Epithelial cell of prostate (primary cell): ENCODE measurements around the gene PRKCB.

ENCODE experiments used
- DNase-seq: peaks from one replicate; pipeline ENCODE4 v3.0.0-alpha.2; 2011; ENCODE audit warnings: low read depth, low spot score
- H3K27ac ChIP-seq: fragments of 450-650 bp; 2 replicates; pipeline ENCODE4 v1.5.1; 2017; ENCODE audit warnings: mild to moderate bottlenecking

The PRKCB gene

DNA sequence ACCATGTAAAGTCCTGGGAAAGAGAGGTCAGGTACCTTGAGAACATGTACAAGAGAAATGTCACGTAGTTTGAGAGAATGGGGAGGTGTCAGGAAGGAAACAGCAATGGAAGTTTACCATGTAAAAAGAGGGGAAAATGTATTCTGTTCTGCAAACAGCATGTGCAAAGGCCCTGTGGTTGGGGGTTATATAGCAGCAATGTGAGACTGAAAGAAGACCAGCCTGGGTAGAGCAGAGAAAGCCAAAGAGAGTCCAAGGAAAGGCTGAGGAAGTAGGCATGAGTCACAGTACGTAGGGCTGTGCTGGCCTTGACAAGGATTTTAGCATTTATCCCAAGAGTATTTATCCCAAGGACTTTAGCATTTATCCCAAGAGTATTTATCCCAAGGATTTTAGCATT, 279.1 kb downstream of the PRKCB start:
- H3K27ac ChIP-seq = no peak overlapping the region
- no peak for DNase-seq

DNA sequence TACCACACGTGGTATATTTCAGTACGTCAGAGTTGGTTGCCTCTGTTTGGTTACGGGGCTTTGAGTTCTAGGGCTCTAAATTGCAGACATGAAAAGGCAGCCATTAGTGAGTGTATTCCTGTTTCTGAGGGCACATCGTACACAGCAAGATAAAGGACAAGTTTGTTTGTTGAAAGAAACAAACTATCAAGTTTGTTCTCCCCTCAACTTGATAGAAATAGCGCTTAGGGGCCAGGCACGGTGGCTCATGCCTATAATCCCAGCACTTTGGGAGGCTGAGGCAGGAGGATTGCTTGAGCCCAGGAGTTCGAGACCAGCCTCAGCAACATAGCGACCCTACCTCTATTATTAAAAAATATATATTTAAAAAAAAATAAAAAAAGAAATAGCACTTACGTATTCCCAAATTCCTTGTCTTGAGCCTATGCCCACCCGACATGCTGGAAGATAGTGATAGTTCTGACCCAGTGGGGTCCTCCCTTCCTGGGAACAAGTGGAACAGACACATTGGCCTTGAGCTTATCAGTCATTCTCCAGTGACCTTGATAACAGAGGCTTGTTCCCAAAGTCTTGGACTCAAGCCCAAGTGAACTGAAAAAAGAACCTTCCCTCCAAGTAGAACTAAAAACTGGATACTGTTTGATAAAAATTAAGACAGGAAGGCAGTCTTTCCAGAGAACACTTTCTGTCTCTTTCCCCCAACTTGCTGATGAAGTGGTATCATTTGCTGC, 280.4 kb downstream of the PRKCB start:
- no peak overlapping the region for H3K27ac ChIP-seq
- DNase-seq = no peak

GRCh38 chr16:24116989-24117388, 281.2 kb downstream of the PRKCB start:
- no peak for DNase-seq
- no peak overlapping the region for H3K27ac ChIP-seq

- no peak overlapping the region for H3K27ac ChIP-seq
- DNase-seq = no peak
Measured at GRCh38 chr16:24117680-24118079, 281.9 kb downstream of the PRKCB start.

DNA sequence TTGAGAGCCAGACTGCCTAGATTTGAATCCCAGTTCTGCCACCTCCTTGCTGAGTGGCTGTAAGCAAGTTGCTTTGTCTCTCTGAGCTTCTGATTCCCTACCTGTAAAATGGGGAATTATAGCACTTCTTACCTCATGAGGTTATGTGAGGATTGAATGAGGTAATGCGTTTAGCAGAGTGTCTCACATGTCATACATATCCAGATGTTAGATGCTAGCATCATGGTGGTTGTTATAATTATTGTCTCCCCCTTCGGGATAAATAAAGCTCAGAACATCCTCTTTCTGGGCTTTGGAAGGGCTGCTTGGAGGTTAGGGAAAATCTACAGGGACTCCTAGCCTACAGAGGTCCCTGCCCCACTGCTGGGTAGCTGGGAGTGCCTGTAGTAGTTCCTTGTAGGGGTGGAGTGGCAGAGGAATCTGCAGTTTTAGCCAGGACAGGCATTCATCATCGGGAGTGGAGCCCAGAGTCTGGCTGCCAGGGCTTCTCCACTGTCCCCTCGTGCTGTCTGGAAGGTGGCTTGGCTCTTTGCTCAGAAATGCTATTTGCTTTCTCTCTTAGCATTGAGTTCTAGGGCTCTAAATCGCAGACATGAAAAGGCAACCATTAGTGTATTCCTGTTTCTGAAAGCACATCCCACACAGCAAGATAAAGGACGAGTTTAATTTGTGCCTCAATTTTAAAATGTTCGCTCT, 282.5 kb downstream of the PRKCB start:
- no peak for DNase-seq
- H3K27ac ChIP-seq = no peak overlapping the region

DNA sequence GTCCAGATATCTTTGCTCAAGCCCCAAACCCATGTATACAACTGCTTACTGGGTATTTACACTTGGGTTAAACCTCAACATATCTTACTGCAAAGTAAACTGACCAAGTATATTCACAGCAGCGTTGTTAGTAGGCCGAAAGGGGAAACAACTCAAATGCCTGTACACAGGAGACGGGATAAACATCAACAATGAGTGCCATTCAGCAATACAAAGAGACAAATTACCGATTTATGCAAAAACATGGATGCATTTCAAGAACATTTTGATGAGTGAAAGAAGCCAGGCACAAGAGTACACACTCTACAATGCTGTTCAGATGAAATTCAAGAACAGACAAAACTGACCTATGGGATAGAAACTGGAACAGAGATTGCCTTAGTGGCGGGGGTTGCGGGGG, 284.0 kb downstream of the PRKCB start:
- H3K27ac ChIP-seq = no peak overlapping the region
- no peak for DNase-seq

DNA sequence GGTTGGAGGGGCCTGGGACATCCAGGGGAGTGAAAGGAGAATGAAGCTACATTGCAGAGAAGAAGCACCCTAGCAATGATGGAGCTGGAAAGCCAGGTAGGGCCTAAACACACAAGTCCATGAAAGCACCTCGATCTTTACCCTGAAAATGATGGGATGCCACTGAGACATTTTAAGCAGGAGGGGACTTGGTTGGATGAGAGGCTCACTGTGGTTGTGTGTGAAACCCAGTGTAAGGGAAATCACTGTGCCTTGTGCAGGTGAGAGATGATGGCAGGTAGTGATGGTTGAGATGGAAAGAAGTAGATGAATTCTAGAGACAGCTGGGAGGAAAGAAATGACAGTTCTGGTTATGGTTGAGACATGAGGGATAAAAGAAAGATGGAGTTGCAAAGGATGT, 287.5 kb downstream of the PRKCB start:
- no peak for DNase-seq

DNA sequence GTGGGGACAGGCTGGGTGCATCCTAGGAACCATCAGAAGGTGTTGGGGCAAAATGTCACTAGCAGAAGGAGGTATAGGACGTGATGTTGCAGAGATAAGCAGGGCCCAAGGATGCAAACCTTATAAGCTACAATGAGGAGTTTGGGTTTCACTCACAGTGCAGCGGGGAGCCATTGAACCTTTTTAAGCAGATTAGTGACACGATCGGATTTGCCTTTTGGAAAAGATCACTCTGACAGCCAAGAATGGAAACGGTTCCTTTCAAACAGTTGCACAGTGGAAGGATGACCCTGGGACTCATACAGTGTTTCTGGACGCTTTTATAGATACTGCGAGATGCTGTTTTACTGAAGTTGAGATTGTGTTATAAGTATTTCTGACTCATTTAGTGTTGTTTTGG, 288.5 kb downstream of the PRKCB start:
- DNase-seq = no peak
- H3K27ac ChIP-seq = no peak overlapping the region

More for the DNA sequence above, 287.5 kb downstream of the PRKCB start:
- H3K27ac ChIP-seq = no peak overlapping the region

DNA sequence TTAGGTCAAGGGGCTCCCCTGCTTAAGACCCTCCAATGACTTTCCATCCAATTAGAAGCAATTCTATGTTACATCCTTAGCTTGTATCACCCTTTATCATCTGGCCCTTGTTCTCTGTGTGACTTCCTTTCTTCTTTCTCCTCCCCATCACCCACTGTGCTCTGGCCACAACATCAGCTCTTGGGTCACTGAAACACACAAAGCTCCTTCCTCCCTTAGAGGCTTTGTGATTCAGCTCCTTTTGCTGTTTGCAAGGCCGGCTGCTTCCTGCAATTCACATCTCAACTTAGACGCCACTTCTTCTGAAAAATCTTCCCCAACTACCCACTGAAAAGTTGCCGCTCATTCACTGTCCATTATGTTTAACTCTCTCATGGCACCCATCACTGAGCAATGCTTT, 289.4 kb downstream of the PRKCB start:
- no peak overlapping the region for H3K27ac ChIP-seq
- no peak for DNase-seq

DNA sequence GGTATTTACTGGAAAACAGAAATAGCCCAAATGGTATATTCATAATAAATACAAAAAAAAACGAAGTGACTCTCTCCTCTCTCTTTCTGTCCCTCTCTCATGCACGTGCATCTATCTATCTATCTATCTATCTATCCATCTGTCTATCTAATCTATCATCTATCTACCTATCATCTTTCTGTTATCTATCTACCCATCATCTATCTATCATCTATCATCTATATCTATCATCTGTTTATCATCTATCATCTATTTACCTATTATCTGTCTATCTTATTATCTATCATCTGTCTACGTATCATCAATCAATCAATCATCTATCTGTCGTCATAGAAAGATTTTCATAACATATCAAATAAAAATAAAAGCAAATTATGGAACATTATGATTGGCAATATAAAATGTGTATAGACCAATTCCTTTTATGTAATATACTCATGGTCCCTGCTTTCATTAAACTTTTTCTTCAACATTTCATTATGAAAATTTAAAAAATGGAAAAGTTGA, 293.7 kb downstream of the PRKCB start:
- H3K27ac ChIP-seq = no peak overlapping the region
- DNase-seq = no peak

DNA sequence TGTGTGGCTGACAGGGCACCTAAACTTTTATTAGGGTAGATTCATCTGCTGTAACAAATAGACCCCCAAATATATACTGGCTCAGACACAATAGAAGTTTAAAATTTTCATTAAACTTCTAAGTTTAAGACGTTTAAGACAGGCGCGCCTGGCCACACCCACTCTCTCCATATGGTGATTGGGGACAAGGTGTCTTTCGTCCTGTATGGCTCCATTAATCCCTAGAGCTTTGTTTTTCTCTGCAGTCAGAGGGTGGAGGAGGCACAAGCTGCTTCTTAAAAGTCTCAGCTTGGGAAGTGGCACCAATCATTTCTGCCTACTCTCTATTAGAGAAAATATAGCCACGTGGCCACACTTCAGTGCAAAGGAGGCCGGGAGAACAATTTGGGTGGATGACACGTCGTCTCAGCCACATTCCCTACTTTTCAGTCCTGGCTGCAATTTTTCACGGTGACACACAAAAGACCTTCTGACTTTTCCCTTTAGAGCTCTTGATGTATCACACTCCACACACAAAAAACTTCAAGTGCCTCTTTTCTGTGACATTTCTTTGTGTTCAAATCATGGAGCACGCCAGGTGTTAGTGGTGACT, 294.8 kb downstream of the PRKCB start:
- no peak for DNase-seq
- H3K27ac ChIP-seq = no peak overlapping the region

DNA sequence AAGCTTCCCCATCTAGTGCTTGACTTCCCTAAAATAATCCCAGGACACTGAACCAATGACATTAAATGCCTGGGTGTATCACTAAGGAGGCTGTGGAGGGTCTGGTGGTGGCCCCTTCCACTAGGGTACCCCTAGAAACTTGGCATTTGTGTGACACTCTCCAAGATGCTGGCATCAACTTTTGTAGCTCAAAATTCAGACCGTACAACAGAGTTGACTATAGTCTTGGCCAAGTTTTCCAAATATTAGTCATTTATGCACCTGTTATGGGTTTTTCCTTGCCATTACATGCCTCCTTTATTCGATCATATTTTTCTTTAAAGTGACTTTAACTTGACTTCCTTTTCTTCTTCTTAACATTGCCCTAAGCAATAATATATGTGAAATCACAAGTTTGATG, 295.5 kb downstream of the PRKCB start:
- no peak overlapping the region for H3K27ac ChIP-seq
- no peak for DNase-seq

DNA sequence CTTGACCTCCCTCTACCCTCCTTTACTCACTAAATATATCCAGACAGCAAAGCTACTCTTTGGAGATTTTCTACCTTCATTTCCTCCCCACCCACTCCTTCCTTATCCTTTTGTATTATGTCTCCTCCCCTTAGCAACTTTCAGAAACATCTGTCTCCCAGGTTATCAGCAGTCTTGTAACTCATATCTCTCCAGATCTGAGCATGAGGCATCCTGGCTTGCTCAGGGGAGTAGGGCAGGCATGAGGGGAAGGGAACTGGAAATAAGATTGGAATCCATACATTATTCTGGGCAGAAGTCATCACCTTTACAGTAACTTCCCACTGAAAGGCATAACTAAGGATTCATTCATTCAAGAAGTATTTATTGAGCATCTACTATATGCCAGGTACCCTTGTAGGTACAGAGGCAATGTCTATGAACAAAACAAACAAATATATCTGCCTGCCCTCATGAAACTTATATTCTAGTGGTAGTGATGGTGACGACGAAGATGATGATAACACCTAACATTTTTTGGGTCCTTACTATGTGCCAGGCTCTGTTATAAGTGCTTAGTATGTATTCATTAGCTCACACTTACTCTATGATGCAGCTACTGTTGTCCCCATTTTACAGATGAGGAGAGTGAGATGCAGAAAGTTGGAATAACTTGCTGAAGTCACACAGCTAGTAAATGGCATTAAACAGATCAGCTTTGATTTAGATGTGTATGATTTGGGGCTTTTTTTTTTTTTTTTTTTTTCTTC, 296.4 kb downstream of the PRKCB start:
- no peak overlapping the region for H3K27ac ChIP-seq
- DNase-seq = no peak

- no peak overlapping the region for H3K27ac ChIP-seq
Measured at GRCh38 chr16:24132797-24133155, 297.0 kb downstream of the PRKCB start.

GRCh38 chr16:24135624-24136565, 300.1 kb downstream of the PRKCB start:
- no peak for DNase-seq
- no peak overlapping the region for H3K27ac ChIP-seq

More at GRCh38 chr16:24132797-24133155, 297.0 kb downstream of the PRKCB start:
- DNase-seq = no peak

DNA sequence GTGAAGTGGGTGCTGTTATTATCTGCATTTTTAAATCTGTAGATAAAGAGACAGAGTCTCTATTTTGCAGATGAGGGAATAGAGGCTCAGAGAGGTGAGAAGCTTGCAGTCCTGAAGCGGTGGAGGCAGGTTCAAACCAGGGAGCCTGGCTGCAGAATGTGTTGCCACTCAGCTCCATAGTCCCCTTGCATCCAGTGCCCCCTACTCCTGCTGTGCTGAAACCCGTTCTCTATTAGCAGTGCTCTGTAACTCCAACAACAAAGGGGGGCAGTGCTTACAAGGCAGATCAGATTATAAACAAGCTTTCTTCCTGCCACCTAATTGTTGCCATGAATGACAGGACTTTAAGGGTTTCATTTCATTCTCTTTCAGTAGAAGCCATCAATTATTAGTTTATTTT, 302.2 kb downstream of the PRKCB start:
- no peak overlapping the region for H3K27ac ChIP-seq
- no peak for DNase-seq

- no peak overlapping the region for H3K27ac ChIP-seq
- DNase-seq = no peak
Measured at GRCh38 chr16:24138575-24138974, 302.8 kb downstream of the PRKCB start.

DNA sequence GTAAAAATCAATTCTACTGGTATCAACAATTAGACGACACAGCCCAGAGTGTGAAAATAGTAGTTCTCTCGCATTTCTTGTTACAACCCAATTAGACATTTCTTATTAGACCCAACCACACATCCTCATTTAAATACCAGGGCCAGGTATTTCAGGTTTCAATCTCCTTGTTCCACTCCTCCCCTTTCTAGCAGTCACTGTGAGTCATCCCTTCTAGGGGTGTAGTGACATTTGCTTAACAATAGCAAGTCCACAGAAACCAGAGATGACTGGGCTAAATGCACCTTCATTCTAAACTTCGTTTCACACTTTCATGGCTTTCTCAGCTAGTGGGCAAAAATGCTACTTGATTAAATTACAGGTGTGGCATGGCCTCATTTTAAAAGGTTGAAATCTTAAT, 303.5 kb downstream of the PRKCB start:
- H3K27ac ChIP-seq = no peak overlapping the region
- DNase-seq = peak; percentile 5

DNA sequence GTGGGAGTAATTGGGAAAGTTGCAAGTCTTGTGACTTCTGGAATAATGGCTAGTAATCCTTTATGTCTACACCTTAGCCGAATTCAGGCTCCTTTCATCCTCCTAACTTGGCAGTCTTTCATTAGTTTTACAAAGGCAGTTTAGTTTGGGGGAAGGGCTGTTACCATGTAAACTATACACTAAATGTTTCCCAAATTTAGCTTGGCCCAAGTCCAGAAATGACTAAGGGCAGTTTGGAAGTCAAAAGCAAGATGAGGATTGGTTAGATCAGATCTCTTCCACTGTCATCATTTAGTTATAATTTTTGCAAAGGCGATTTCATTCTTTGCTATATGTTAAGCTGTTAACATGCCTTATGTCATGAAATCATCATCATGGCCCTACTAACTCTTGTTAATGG, 304.9 kb downstream of the PRKCB start:
- no peak overlapping the region for H3K27ac ChIP-seq
- DNase-seq = no peak

GRCh38 chr16:24141466-24141865, 305.7 kb downstream of the PRKCB start:
- no peak for DNase-seq
- H3K27ac ChIP-seq = no peak overlapping the region
